Hepatocyte (in vitro differentiated cells): ENCODE measurements around the gene LIMK2. TPM values are rescaled to one million over a fixed set of nuclear protein-coding genes. Genes with fewer than 3 reads are reported as not detected.

ENCODE experiments used
- DNase-seq: peaks from one replicate; pipeline ENCODE4 v3.0.0-alpha.2; 2016; ENCODE audit warnings: low spot score
- H2AFZ ChIP-seq: fragments of 200-600 bp; sonication (generic); 2 replicates; pipeline ENCODE4 v1.6.0; 2016; ENCODE audit warnings: antibody characterized with exemption, mild to moderate bottlenecking
- H3K27ac ChIP-seq: fragments of 200-600 bp; sonication (generic); 2 replicates; pipeline ENCODE4 v1.5.1; 2016; ENCODE audit warnings: mild to moderate bottlenecking
- H3K27me3 ChIP-seq: fragments of 200-600 bp; sonication (generic); 2 replicates; pipeline ENCODE4 v1.6.1; 2016
- H3K36me3 ChIP-seq: fragments of 200-600 bp; sonication (generic); replicated peaks from 2 replicates; pipeline ENCODE4 v1.5.1; 2016; ENCODE audit warnings: low read depth; ENCODE audit not compliant: insufficient read depth
- H3K4me1 ChIP-seq: fragments of 200-600 bp; sonication (generic); 2 replicates; pipeline ENCODE4 v1.5.1; 2016; ENCODE audit warnings: mild to moderate bottlenecking, moderate library complexity; ENCODE audit not compliant: insufficient read depth
- H3K4me2 ChIP-seq: fragments of 200-600 bp; sonication (generic); 2 replicates; pipeline ENCODE4 v1.6.0; 2016
- H3K4me3 ChIP-seq: fragments of 200-600 bp; sonication (generic); 2 replicates; pipeline ENCODE4 v1.5.1; 2016; ENCODE audit warnings: mild to moderate bottlenecking
- H3K79me2 ChIP-seq: fragments of 200-600 bp; sonication (generic); 2 replicates; pipeline ENCODE4 v1.6.0; 2017; ENCODE audit warnings: mild to moderate bottlenecking
- H3K9me2 ChIP-seq: fragments of 200-600 bp; sonication (generic); replicated peaks from 2 replicates; pipeline ENCODE4 v1.6.0; 2017; ENCODE audit warnings: mild to moderate bottlenecking; ENCODE audit not compliant: insufficient read depth
- H3K9me3 ChIP-seq: fragments of 200-600 bp; sonication (generic); 2 replicates; pipeline ENCODE4 v1.5.1; 2016; ENCODE audit warnings: low read depth, mild to moderate bottlenecking
- H4K20me1 ChIP-seq: fragments of 200-600 bp; sonication (generic); 2 replicates; pipeline ENCODE4 v1.6.0; 2016; ENCODE audit warnings: mild to moderate bottlenecking; ENCODE audit not compliant: insufficient read depth, poor library complexity, severe bottlenecking
- CTCF ChIP-seq: fragments of 200-600 bp; sonication (generic); IDR thresholded peaks from 2 replicates; pipeline ENCODE4 v1.5.1; 2016; ENCODE audit warnings: antibody characterized with exemption, mild to moderate bottlenecking; ENCODE audit not compliant: poor library complexity
- EZH2 ChIP-seq: fragments of 200-600 bp; sonication (generic); IDR thresholded peaks from 2 replicates; pipeline ENCODE4 v1.6.1; 2016; ENCODE audit warnings: antibody characterized with exemption, mild to moderate bottlenecking, borderline replicate concordance
- EZH2phosphoT487 ChIP-seq: fragments of 200-600 bp; sonication (generic); IDR thresholded peaks from one replicate; pipeline ENCODE4 v1.6.1; 2018; ENCODE audit warnings: antibody characterized with exemption, mild to moderate bottlenecking, low read depth, moderate library complexity; ENCODE audit not compliant: unreplicated experiment, severe bottlenecking
- WGBS: methylation state at CpG from one replicate; pipeline ENCODE4 v1.1.6; 2016; ENCODE audit warnings: low lambda C conversion rate; ENCODE audit errors: missing lambda C conversion rate; 5-methylcytosine and 5-hydroxymethylcytosine counted together
- polyA plus RNA-seq: library from polyadenylated mRNA; unstranded; fragments of >200 nt; fragmentation: Nextera tagmentation; extraction: Ambion mirVana; gene quantifications from 2 replicates; pipeline ENCODE4 v1.2.1, GENCODE V29; 2016
- total RNA-seq: library from RNA; depleted of rRNA; stranded (reverse); fragments of >200 nt; gene quantifications from 2 replicates; pipeline ENCODE4 v1.2.3, GENCODE V29; 2014

LIMK2 gene
- total and polyA plus RNA-seq, 2 experiments from 2014 or later, result 45.9 to 49.9 TPM

- WGBS, result 87% methylated on average over 3 of the region's 3 CpGs
- no peaks in the 10 kb centered on the region for H3K9me3 ChIP-seq
- H4K20me1 ChIP-seq, result no peaks in the 10 kb centered on the region
- peak overlapping the region; percentile 54 for H3K27ac ChIP-seq
- no peak overlapping the region for H3K4me2 ChIP-seq
- no peaks in the 10 kb centered on the region for H3K27me3 ChIP-seq
- DNase-seq, result no peak
- peaks cover 36% of the 10 kb centered on the region for H3K79me2 ChIP-seq
- H3K9me2 ChIP-seq, result no peaks in the 10 kb centered on the region
- TF ChIP-seq EZH2, result no peak
- TF ChIP-seq EZH2phosphoT487, result no peak
- no peak for TF ChIP-seq CTCF
- no peaks in the 10 kb centered on the region for H3K36me3 ChIP-seq
- peaks cover 18% of the 10 kb centered on the region for H3K4me1 ChIP-seq
- no peak overlapping the region for H2AFZ ChIP-seq
- no peak overlapping the region for H3K4me3 ChIP-seq
Observed at GRCh38 chr22:31229402-31230079, 17.4 kb downstream of the LIMK2 start.

GRCh38 chr22:31230155-31230870 is 18.2 kb downstream of the LIMK2 start:
- no peaks in the 10 kb centered on the region for H3K36me3 ChIP-seq
- no peaks in the 10 kb centered on the region for H3K9me2 ChIP-seq
- DNase-seq, result no peak
- H3K4me2 ChIP-seq, result no peak overlapping the region
- WGBS, result 71% methylated on average over 6 of the region's 6 CpGs
- H3K27me3 ChIP-seq, result no peaks in the 10 kb centered on the region
- H3K4me1 ChIP-seq, result peaks cover 18% of the 10 kb centered on the region
- no peak for TF ChIP-seq CTCF
- TF ChIP-seq EZH2phosphoT487, result no peak
- TF ChIP-seq EZH2, result no peak
- H2AFZ ChIP-seq, result no peak overlapping the region
- H3K9me3 ChIP-seq, result no peaks in the 10 kb centered on the region
- peak overlapping the region; percentile 54 for H3K27ac ChIP-seq
- peaks cover 33% of the 10 kb centered on the region for H3K79me2 ChIP-seq
- H3K4me3 ChIP-seq, result no peak overlapping the region
- H4K20me1 ChIP-seq, result no peaks in the 10 kb centered on the region

- Histone ChIP-seq H3K79me2 (peaks cover 30% of the 10 kb centered on the region), H4K20me1 (no peaks in the 10 kb centered on the region), H3K4me1 (peaks cover 18% of the 10 kb centered on the region), H3K27me3 (no peaks in the 10 kb centered on the region), H2AFZ (no peak overlapping the region), H3K27ac (peak overlapping the region; percentile 54), H3K9me2 (no peaks in the 10 kb centered on the region), H3K4me3 (no peak overlapping the region), H3K36me3 (no peaks in the 10 kb centered on the region), H3K4me2 (no peak overlapping the region), H3K9me3 (no peaks in the 10 kb centered on the region)
- DNase-seq, result peak; percentile 79
- 56% methylated on average over 3 of the region's 3 CpGs for WGBS
- TF ChIP-seq CTCF (peak; percentile 78), EZH2phosphoT487 (no peak)
Observed at GRCh38 chr22:31230871-31231621, 18.9 kb downstream of the LIMK2 start.
